Thymus (tissue), 11 donors: ENCODE results near the gene EFCAB8. TPM values are rescaled to one million over a fixed set of nuclear protein-coding genes. Genes with fewer than 3 reads are reported as not detected.

ENCODE experiments used
- DNase-seq, 9 donors: peaks; one replicate each; pipeline ENCODE4 v3.0.0-alpha.2; 2013; ENCODE audit warnings: low spot score in 9 of 9, low read depth in 6 of 9, missing footprints in 1 of 9
- H3K27ac ChIP-seq, 2 donors: one replicate each; pipeline ENCODE4 v1.5.1; 2013; ENCODE audit warnings: control low read depth in 1 of 2, low read depth in 1 of 2, low read length in 1 of 2, mild to moderate bottlenecking in 1 of 2, moderate library complexity in 1 of 2
- H3K27me3 ChIP-seq, 2 donors: one replicate each; pipeline ENCODE4 v1.5.1; 2013; ENCODE audit warnings: low read length in 1 of 2; ENCODE audit not compliant: control insufficient read depth in 2 of 2, insufficient read depth in 1 of 2
- H3K36me3 ChIP-seq, 2 donors: one replicate each; pipeline ENCODE4 v1.5.1; 2013; ENCODE audit warnings: low read length in 1 of 2, mild to moderate bottlenecking in 1 of 2, moderate library complexity in 1 of 2; ENCODE audit not compliant: control insufficient read depth in 2 of 2, insufficient read depth in 2 of 2
- H3K4me1 ChIP-seq, 2 donors: one replicate each; pipeline ENCODE4 v1.5.1; 2013; ENCODE audit warnings: low read length in 2 of 2; ENCODE audit not compliant: control insufficient read depth in 2 of 2, insufficient read depth in 2 of 2
- H3K4me3 ChIP-seq, 2 donors: one replicate each; pipeline ENCODE4 v1.5.1; 2013; ENCODE audit warnings: low read length in 2 of 2, control low read depth in 1 of 2, mild to moderate bottlenecking in 1 of 2
- H3K9me3 ChIP-seq, 2 donors: one replicate each; pipeline ENCODE4 v1.5.1; 2013; ENCODE audit warnings: low read length in 1 of 2, mild to moderate bottlenecking in 1 of 2; ENCODE audit not compliant: control insufficient read depth in 2 of 2, insufficient read depth in 1 of 2
- WGBS: extraction: QIAGEN DNeasy Blood & Tissue Kit; methylation state at CpG from one replicate; pipeline ENCODE4 v1.1.7; 2013; 5-methylcytosine and 5-hydroxymethylcytosine counted together
- polyA plus RNA-seq: library from polyadenylated mRNA; stranded (reverse); fragments of 200-250 nt; gene quantifications from one replicate; pipeline ENCODE4 v1.2.3, GENCODE V29; 2013
- total RNA-seq: library from RNA; stranded (reverse); fragments of 120-200 nt; gene quantifications from one replicate; pipeline ENCODE4 v1.2.4, GENCODE V29; 2013
- donor health status: healthy.

Gene EFCAB8
- total and polyA plus RNA-seq, 2 donors, result 0.33 to 0.46 TPM

- WGBS, result 98% methylated on average over 6 of the region's 6 CpGs
- DNase-seq, result no peak
- Histone ChIP-seq H3K4me3 (no peak overlapping the region), H3K4me1 (peaks cover 6 to 29% of the 10 kb centered on the region in 2 donors), H3K36me3 (no peaks in the 10 kb centered on the region), H3K9me3 (peaks cover 0 to 4% of the 10 kb centered on the region in 2 donors), H3K27ac (no peak overlapping the region), H3K27me3 (no peaks in the 10 kb centered on the region)
These were observed 126.9 kb downstream of the EFCAB8 start for GRCh38 chr20:32985596-32985995.

- DNase-seq, result no peak
- 94% methylated on average over 18 of the region's 18 CpGs for WGBS
- H3K4me3 ChIP-seq, result no peak overlapping the region
- H3K27ac ChIP-seq, result no peak overlapping the region
- peaks cover 0 to 4% of the 10 kb centered on the region in 2 donors for H3K9me3 ChIP-seq
- H3K4me1 ChIP-seq, result peaks cover 14 to 33% of the 10 kb centered on the region in 2 donors
- no peaks in the 10 kb centered on the region for H3K36me3 ChIP-seq
- H3K27me3 ChIP-seq, result no peaks in the 10 kb centered on the region
These were observed 127.7 kb downstream of the EFCAB8 start for GRCh38 chr20:32986331-32986966.

GRCh38 chr20:32987044-32987825 lies 128.5 kb downstream of the EFCAB8 start:
- no peaks in the 10 kb centered on the region for H3K27me3 ChIP-seq
- no peak overlapping the region for H3K4me3 ChIP-seq
- H3K36me3 ChIP-seq, result no peaks in the 10 kb centered on the region
- no peak for DNase-seq
- no peak overlapping the region for H3K27ac ChIP-seq
- peaks cover 0 to 4% of the 10 kb centered on the region in 2 donors for H3K9me3 ChIP-seq
- 97% methylated on average over 11 of the region's 11 CpGs for WGBS
- H3K4me1 ChIP-seq, result peaks cover 18 to 41% of the 10 kb centered on the region in 2 donors

- no peaks in the 10 kb centered on the region for H3K36me3 ChIP-seq
- WGBS, result 95% methylated on average over 16 of the region's 16 CpGs
These were observed 129.3 kb downstream of the EFCAB8 start for GRCh38 chr20:32988008-32988407.

GRCh38 chr20:32989507-32990283 lies 131.0 kb downstream of the EFCAB8 start:
- Histone ChIP-seq H3K9me3 (no peaks in the 10 kb centered on the region), H3K4me3 (no peak overlapping the region), H3K27ac (no peak overlapping the region), H3K36me3 (no peaks in the 10 kb centered on the region), H3K27me3 (no peaks in the 10 kb centered on the region), H3K4me1 (peaks cover 25 to 52% of the 10 kb centered on the region in 2 donors)
- WGBS, result 95% methylated on average over 14 of the region's 14 CpGs
- no peak for DNase-seq

More at GRCh38 chr20:32988008-32988407, 129.3 kb downstream of the EFCAB8 start:
- Histone ChIP-seq H3K9me3 (no peaks in the 10 kb centered on the region), H3K27ac (no peak overlapping the region), H3K4me3 (no peak overlapping the region), H3K27me3 (no peaks in the 10 kb centered on the region), H3K4me1 (peaks cover 22 to 49% of the 10 kb centered on the region in 2 donors)
- no peak for DNase-seq

- H3K4me1 ChIP-seq, result peaks cover 25 to 50% of the 10 kb centered on the region in 2 donors
- DNase-seq, result no peak
- H3K9me3 ChIP-seq, result peaks cover 0 to 1% of the 10 kb centered on the region in 2 donors
- 93% methylated on average over 3 of the region's 3 CpGs for WGBS
- no peaks in the 10 kb centered on the region for H3K36me3 ChIP-seq
- H3K27me3 ChIP-seq, result no peaks in the 10 kb centered on the region
- H3K27ac ChIP-seq, result peak overlapping the region in 1 of 2 donors; percentile 97
- no peak overlapping the region for H3K4me3 ChIP-seq
These were observed 131.7 kb downstream of the EFCAB8 start for GRCh38 chr20:32990426-32990825.

- peak in 8 of 9 donors; percentile 50 to 91 (median 76) for DNase-seq
- Histone ChIP-seq H3K27ac (peak overlapping the region; percentile 64 to 97), H3K27me3 (no peaks in the 10 kb centered on the region), H3K9me3 (peaks cover 1 to 3% of the 10 kb centered on the region in 2 donors), H3K4me3 (no peak overlapping the region), H3K36me3 (no peaks in the 10 kb centered on the region), H3K4me1 (peaks cover 25 to 50% of the 10 kb centered on the region in 2 donors)
- 4% methylated on average over 3 of the region's 3 CpGs for WGBS
These were observed 132.7 kb downstream of the EFCAB8 start for GRCh38 chr20:32991383-32991782.

GRCh38 chr20:32991792-32992641 lies 133.3 kb downstream of the EFCAB8 start:
- Histone ChIP-seq H3K9me3 (peaks cover 1 to 3% of the 10 kb centered on the region in 2 donors), H3K4me1 (peaks cover 25 to 50% of the 10 kb centered on the region in 2 donors), H3K4me3 (no peak overlapping the region), H3K27ac (peak overlapping the region; percentile 64 to 97), H3K27me3 (no peaks in the 10 kb centered on the region), H3K36me3 (no peaks in the 10 kb centered on the region)
- DNase-seq, result peak in 3 of 9 donors; percentile 41 to 73 (median 53)
- 55% methylated on average over 8 of the region's 8 CpGs for WGBS
